ENCODE results near the gene SLC35F6.

DNA sequence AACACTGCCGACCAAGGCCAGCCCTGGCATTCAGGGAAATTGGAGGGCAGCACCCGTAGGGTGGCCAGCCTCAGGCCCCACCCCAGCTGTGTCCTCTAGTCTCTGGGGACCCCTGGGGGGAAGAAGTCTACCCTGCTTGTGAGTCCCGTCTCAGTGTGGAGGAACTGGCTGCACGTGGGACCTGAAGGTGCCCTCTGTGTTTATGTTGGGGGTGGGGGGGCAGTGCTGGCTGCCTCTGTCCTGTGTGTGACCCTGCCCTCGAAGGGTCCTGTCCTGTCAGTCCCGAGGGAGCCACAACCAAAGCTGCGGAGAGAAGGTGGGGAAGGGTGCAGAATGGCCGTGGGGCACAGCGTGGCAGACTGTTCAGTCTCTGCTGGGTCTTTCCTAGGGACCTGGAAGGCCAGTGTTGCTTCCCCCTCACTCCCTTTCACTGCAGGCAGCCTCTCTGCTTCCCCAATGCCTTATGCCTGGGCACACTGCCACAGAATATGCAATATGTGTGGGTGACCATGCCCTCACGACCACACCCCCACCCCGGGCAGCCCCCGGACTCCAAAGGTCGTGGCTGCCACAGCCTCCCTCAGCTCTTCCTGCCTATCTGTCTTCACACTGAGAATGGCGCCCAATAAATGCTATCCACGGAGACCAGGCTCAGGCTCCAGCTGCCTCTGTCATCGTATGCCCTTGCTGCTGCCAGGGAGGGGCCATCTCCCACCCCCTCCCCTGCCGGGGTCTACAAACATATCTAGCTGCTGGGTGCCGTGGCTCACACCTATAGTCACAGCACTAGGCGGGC is 33.3 kb upstream of the SLC35F6 start:
- no peak for TF ChIP-seq CTCF (conservative IDR thresholded peaks at IDR 0.05; ENCODE audit: low read length)
- no peak for TF ChIP-seq EZH2phosphoT487 (IDR thresholded peaks at IDR 0.05; ENCODE audit: borderline replicate concordance, low read depth, low read length)
